GM19035 (cell line): Measurements from ENCODE around the gene ATP8A2.

ENCODE experiments used
- ATAC-seq: cut with Tn5 transposase; IDR thresholded peaks from one replicate; pipeline ENCODE4 v1.9.1; 2021; ENCODE audit not compliant: unreplicated experiment

Gene ATP8A2

GRCh38 chr13:25682276-25682675 lies 310.5 kb downstream of the ATP8A2 start:
- no peak for ATAC-seq

- no peak for ATAC-seq
Observed at GRCh38 chr13:25683056-25683455, 311.3 kb downstream of the ATP8A2 start.

GRCh38 chr13:25683662-25684370 lies 312.0 kb downstream of the ATP8A2 start:
- no peak for ATAC-seq

GRCh38 chr13:25684491-25684890 lies 312.7 kb downstream of the ATP8A2 start:
- ATAC-seq: no peak

- ATAC-seq: no peak
Observed at GRCh38 chr13:25686831-25687470, 315.2 kb downstream of the ATP8A2 start.

GRCh38 chr13:25687471-25688225 lies 315.9 kb downstream of the ATP8A2 start:
- no peak for ATAC-seq

- ATAC-seq: no peak
Observed at GRCh38 chr13:25688536-25688935, 316.8 kb downstream of the ATP8A2 start.

GRCh38 chr13:25689539-25689938 lies 317.8 kb downstream of the ATP8A2 start:
- ATAC-seq: no peak

- ATAC-seq: no peak
Observed at GRCh38 chr13:25690582-25690981, 318.8 kb downstream of the ATP8A2 start.

GRCh38 chr13:25691654-25692053 lies 319.9 kb downstream of the ATP8A2 start:
- no peak for ATAC-seq

GRCh38 chr13:25692099-25692498 lies 320.3 kb downstream of the ATP8A2 start:
- no peak for ATAC-seq

- no peak for ATAC-seq
Observed at GRCh38 chr13:25699056-25699455, 327.3 kb downstream of the ATP8A2 start.

GRCh38 chr13:25699600-25699999 lies 327.8 kb downstream of the ATP8A2 start:
- no peak for ATAC-seq

- ATAC-seq: no peak
Observed at GRCh38 chr13:25701304-25701703, 329.5 kb downstream of the ATP8A2 start.

GRCh38 chr13:25702386-25702785 lies 330.6 kb downstream of the ATP8A2 start:
- no peak for ATAC-seq

- no peak for ATAC-seq
Observed at GRCh38 chr13:25707726-25708125, 336.0 kb downstream of the ATP8A2 start.

GRCh38 chr13:25708268-25708667 lies 336.5 kb downstream of the ATP8A2 start:
- ATAC-seq: no peak

- no peak for ATAC-seq
Observed at GRCh38 chr13:25709088-25709487, 337.3 kb downstream of the ATP8A2 start.

GRCh38 chr13:25715760-25716159 lies 344.0 kb downstream of the ATP8A2 start:
- ATAC-seq: no peak

GRCh38 chr13:25717666-25718197 lies 346.0 kb downstream of the ATP8A2 start:
- no peak for ATAC-seq

- no peak for ATAC-seq
Observed at GRCh38 chr13:25719666-25720065, 347.9 kb downstream of the ATP8A2 start.

- ATAC-seq: no peak
Observed at GRCh38 chr13:25722893-25723292, 351.1 kb downstream of the ATP8A2 start.
